ENCODE measurements around the gene CHST15. TPM values are rescaled to one million over a fixed set of nuclear protein-coding genes. Genes with fewer than 3 reads are reported as not detected.

The CHST15 gene
- total and polyA plus RNA-seq, 12 donors: 5.2 to 54.5 (median 29.2) TPM

DNA sequence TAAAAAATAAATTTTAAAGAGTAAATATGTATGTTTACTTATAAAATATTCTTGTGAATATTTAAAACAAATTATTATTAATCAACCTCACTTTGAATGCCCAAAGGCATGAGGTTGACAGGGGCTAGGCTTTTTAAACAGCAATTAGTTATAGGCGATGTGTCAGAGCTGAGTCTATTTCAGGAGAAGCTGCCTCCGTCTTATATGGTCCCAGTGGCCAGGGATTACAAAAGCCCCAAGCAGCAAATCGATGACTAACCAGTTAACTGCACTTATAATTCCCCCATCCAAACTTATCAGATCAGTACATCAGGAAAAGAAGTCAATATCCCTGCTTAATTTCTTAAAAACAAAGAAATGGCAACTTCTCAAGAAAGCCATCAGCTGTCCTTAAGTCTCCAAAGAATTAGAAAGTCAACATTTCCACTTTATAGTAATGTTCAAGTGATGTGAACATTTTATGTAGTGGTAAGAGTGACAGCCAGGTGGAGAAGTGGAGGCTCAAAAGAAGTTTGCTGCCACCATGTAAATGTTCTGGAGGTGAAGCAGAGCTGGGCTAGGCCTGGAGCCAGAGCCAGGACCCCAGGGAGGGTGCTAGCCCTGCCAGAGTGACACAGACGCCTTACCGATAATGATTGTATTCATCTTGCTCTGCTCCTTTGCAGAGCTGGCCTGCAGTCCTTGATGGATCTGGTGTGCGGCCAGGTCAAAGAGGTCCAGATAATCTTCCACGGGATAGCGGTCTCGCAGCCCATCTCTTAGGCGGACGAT, 51.5 kb downstream of the CHST15 start:
- Histone ChIP-seq H3K27me3 (no peaks in the 10 kb centered on the region), H3K4me1 (replicated peaks in 1 of 2) (peaks cover 0 to 2% of the 10 kb centered on the region in 2 donors), H3K27ac (no peak overlapping the region), H3K9me3 (replicated peaks in 1 of 3) (no peaks in the 10 kb centered on the region), H3K4me3 (no peak overlapping the region), H3K36me3 (replicated peaks in 1 of 2) (peaks cover 0 to 23% of the 10 kb centered on the region in 2 donors)
- DNase-seq: no peak
- whole genome bisulfite sequencing, 4 donors: 82 to 93% (median 87%) methylated on average over 7 to 11 of the region's 11 CpGs
- TF ChIP-seq POLR2A (IDR thresholded peaks at IDR 0.05): no peak
- TF ChIP-seq, protein P1, sequence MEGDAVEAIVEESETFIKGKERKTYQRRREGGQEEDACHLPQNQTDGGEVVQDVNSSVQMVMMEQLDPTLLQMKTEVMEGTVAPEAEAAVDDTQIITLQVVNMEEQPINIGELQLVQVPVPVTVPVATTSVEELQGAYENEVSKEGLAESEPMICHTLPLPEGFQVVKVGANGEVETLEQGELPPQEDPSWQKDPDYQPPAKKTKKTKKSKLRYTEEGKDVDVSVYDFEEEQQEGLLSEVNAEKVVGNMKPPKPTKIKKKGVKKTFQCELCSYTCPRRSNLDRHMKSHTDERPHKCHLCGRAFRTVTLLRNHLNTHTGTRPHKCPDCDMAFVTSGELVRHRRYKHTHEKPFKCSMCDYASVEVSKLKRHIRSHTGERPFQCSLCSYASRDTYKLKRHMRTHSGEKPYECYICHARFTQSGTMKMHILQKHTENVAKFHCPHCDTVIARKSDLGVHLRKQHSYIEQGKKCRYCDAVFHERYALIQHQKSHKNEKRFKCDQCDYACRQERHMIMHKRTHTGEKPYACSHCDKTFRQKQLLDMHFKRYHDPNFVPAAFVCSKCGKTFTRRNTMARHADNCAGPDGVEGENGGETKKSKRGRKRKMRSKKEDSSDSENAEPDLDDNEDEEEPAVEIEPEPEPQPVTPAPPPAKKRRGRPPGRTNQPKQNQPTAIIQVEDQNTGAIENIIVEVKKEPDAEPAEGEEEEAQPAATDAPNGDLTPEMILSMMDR (IDR thresholded peaks at IDR 0.05): no peak
- intact Hi-C loops (cut with DNase I): no loop called here

DNA sequence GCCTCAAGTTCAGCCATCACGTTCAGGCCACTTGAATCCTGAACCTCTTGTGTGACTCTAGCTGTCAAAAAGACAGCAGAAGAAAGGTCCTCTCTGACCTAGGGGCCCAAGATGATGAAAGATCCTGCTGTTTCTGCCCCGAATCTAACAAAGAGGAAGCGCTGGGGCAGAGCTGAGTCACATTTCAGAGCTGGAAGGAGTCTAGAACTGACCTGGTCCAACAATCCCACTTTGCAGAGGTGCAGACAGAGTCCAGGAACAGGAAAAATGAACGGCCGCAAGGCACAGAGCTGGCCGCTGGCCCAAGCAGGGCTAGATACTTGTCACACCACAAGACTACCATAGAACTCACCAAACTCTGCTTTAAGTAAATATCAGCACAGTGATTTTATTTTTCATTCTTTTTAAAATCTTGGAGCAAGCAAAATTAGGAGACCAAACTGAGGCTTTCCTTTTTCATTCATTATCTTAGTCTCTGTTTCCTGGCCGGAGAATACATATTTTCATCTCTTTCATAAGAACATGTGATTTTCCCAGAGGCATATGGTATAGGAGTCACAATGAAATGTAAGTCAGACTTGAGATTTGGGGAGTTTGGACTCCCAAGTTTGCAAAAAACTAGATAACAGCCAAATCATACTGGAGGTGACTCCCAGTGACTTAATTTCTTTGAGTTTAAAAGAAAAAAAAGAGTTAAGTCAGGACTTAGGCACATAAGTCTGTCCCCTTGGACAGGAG, 52.8 kb downstream of the CHST15 start:
- Histone ChIP-seq H3K9me3 (replicated peaks in 1 of 3) (no peaks in the 10 kb centered on the region), H3K4me1 (replicated peaks in 1 of 2) (peaks cover 0 to 12% of the 10 kb centered on the region in 2 donors), H3K27ac (peak overlapping the region in 1 of 5 donors; percentile 53), H3K4me3 (no peak overlapping the region), H3K36me3 (replicated peaks in 1 of 2) (peaks cover 0 to 31% of the 10 kb centered on the region in 2 donors), H3K27me3 (no peaks in the 10 kb centered on the region)
- DNase-seq: peak in 1 of 7 donors; percentile 18
- intact Hi-C loops (cut with DNase I): no loop called here
- WGBS, 4 donors: 43 to 69% (median 67%) methylated on average over 7 of the region's 7 CpGs
- no peak for TF ChIP-seq POLR2A (IDR thresholded peaks at IDR 0.05)
- TF ChIP-seq, protein P1 (IDR thresholded peaks at IDR 0.05): no peak

DNA sequence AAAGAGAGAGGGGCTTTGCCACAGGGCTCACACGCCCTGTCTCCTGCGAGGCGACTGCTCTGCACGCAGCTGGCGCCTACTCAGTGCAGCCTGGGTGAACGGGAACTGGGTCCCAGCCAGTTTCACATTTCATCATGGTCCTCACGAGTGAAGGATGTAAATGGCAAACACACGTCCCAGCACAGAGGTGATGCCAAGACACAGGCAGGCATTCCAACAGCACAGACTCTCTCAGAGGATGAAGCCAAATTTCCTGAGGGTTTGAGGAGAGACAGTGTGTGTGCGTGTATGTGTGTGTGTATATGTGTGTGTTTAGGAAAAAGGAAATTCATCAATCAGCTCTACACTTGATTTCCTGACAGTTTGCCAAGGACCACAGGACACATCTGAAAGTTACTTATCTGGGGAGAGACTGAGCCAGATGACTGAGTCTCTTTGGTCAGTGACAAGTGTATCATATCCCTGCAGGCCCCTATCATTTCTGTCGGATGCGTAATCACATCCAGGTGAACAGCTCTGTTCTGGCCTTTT, 53.9 kb downstream of the CHST15 start:
- Histone ChIP-seq H3K36me3 (replicated peaks in 1 of 2) (peaks cover 0 to 31% of the 10 kb centered on the region in 2 donors), H3K4me1 (replicated peaks in 1 of 2) (peaks cover 0 to 12% of the 10 kb centered on the region in 2 donors), H3K27ac (peak overlapping the region in 1 of 5 donors; percentile 38), H3K4me3 (no peak overlapping the region), H3K27me3 (no peaks in the 10 kb centered on the region), H3K9me3 (replicated peaks in 1 of 3) (no peaks in the 10 kb centered on the region)
- peak in 2 of 7 donors; percentile 24 to 65 for DNase-seq
- no peak for TF ChIP-seq POLR2A (IDR thresholded peaks at IDR 0.05)
- TF ChIP-seq, protein P1 (IDR thresholded peaks at IDR 0.05): no peak
- intact Hi-C loops (cut with DNase I): no loop called here
- 55 to 60% (median 58%) methylated on average over 9 to 11 of the region's 11 CpGs for WGBS, 4 donors

DNA sequence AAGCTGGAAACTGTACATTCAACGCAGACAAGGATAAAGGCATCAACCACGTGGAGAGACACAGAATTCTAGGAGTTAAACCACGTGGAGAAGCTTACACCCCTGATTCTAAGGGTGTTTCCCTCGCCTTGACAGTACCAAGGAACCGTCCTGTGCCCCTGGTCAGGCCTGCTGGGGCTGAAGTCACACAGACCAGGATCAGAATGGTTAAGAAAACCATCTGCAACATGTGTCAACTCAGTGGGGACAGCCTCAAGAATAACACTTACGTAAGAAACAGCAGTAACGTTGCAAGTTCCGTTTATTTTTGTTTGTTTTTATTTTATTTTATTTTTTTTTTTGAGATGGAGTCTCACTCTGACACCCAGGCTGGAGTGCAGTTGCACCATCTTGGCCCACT, 55.6 kb downstream of the CHST15 start:
- Histone ChIP-seq H3K27ac (peak overlapping the region in 1 of 5 donors; percentile 52), H3K9me3 (replicated peaks in 1 of 3) (no peaks in the 10 kb centered on the region), H3K36me3 (replicated peaks in 1 of 2) (peaks cover 0 to 31% of the 10 kb centered on the region in 2 donors), H3K4me3 (no peak overlapping the region), H3K27me3 (no peaks in the 10 kb centered on the region), H3K4me1 (replicated peaks in 1 of 2) (peaks cover 0 to 28% of the 10 kb centered on the region in 2 donors)
- DNase-seq: no peak
- TF ChIP-seq, protein P1 (IDR thresholded peaks at IDR 0.05): no peak
- TF ChIP-seq POLR2A (IDR thresholded peaks at IDR 0.05): no peak
- intact Hi-C loops (cut with DNase I): no loop called here
- 56 to 68% (median 64%) methylated on average over 8 of the region's 8 CpGs for WGBS, 4 donors

All from adrenal gland (tissue), 12 donors.